C4-2B (cell line): ENCODE data around the gene GPALPP1.

ENCODE experiments used
- CTCF ChIP-seq: fragments of 450-650 bp; conservative IDR thresholded peaks from 2 replicates; pipeline ENCODE4 v1.5.1; 2017; ENCODE audit warnings: mild to moderate bottlenecking
- ZFX ChIP-seq: fragments of 450-650 bp; IDR thresholded peaks from 2 replicates; pipeline ENCODE4 v1.6.1; 2017

GRCh38 chr13:45003417-45003816, 14.1 kb downstream of the GPALPP1 start:
- TF ChIP-seq CTCF = no peak
- TF ChIP-seq ZFX = no peak
